Keratinocyte (primary cell): ENCODE results near the gene SCAP. TPM values are rescaled to one million over a fixed set of nuclear protein-coding genes. Genes with fewer than 3 reads are reported as not detected.

ENCODE experiments used
- DNase-seq: peaks from one replicate; pipeline ENCODE4 v3.0.0-alpha.2; 2011; ENCODE audit warnings: low read depth, missing footprints, low spot score
- FAIRE-seq: peaks from 2 replicates; lab custom pipeline; 2011; peaks lifted over from hg19 to GRCh38; lab: Jason Lieb, UNC
- H2AFZ ChIP-seq: 2 replicates; pipeline ENCODE4 v1.6.0; 2012; ENCODE audit warnings: low read length, control low read depth, inconsistent platforms; ENCODE audit not compliant: control insufficient read depth
- H3K27ac ChIP-seq: 2 replicates; pipeline ENCODE4 v1.5.1; 2011; ENCODE audit warnings: low read length; ENCODE audit not compliant: control insufficient read depth, insufficient read depth
- H3K27me3 ChIP-seq: 3 replicates; pipeline ENCODE4 v1.6.0; 2011; ENCODE audit warnings: low read length; ENCODE audit not compliant: control insufficient read depth, insufficient read depth; ENCODE audit errors: extremely low read depth
- H3K36me3 ChIP-seq, 2 experiments: 2 replicates in 1 of 2; 3 replicates in 1 of 2; pipeline ENCODE4 v1.5.1; 2011; ENCODE audit warnings: low read length in 2 of 2, mild to moderate bottlenecking in 1 of 2; ENCODE audit not compliant: control insufficient read depth in 2 of 2, insufficient read depth in 2 of 2; ENCODE audit errors: extremely low read depth in 1 of 2
- H3K4me1 ChIP-seq: 3 replicates; pipeline ENCODE4 v1.5.1; 2011; ENCODE audit warnings: low read length; ENCODE audit not compliant: control insufficient read depth, insufficient read depth; ENCODE audit errors: extremely low read depth
- H3K4me2 ChIP-seq: 3 replicates; pipeline ENCODE4 v1.6.0; 2011; ENCODE audit warnings: low read depth, low read length; ENCODE audit not compliant: control insufficient read depth, insufficient read depth; ENCODE audit errors: extremely low read depth
- H3K4me3 ChIP-seq, 3 experiments: fragments of 200-600 bp in 1 of 3; sonication (generic) in 1 of 3; 2 replicates in 2 of 3; 3 replicates in 1 of 3; pipeline ENCODE4 v1.5.1; 2011 to 2016; ENCODE audit warnings: low read length in 3 of 3, mild to moderate bottlenecking in 3 of 3, control low read depth in 2 of 3, inconsistent platforms in 1 of 3, low read depth in 1 of 3, mixed read lengths in 1 of 3, mixed run types in 1 of 3, moderate library complexity in 1 of 3; ENCODE audit not compliant: control insufficient read depth in 2 of 3, insufficient read depth in 2 of 3; ENCODE audit errors: extremely low read depth in 1 of 3
- H3K79me2 ChIP-seq: 2 replicates; pipeline ENCODE4 v1.6.0; 2012; ENCODE audit warnings: low read length; ENCODE audit not compliant: control insufficient read depth, insufficient read depth
- H3K9ac ChIP-seq: 3 replicates; pipeline ENCODE4 v1.6.0; 2011; ENCODE audit warnings: low read length; ENCODE audit not compliant: control insufficient read depth, insufficient read depth; ENCODE audit errors: extremely low read depth
- H3K9me1 ChIP-seq: 3 replicates; pipeline ENCODE4 v1.6.0; 2011; ENCODE audit warnings: low read length; ENCODE audit not compliant: control insufficient read depth, insufficient read depth; ENCODE audit errors: extremely low read depth
- H3K9me3 ChIP-seq: 2 replicates; pipeline ENCODE4 v1.5.1; 2012; ENCODE audit warnings: low read depth, low read length; ENCODE audit not compliant: control insufficient read depth
- H4K20me1 ChIP-seq: 3 replicates; pipeline ENCODE4 v1.6.0; 2011; ENCODE audit warnings: low read length; ENCODE audit not compliant: control insufficient read depth, insufficient read depth; ENCODE audit errors: extremely low read depth
- EZH2 ChIP-seq: IDR thresholded peaks from one replicate; pipeline ENCODE4 v1.6.1; 2012; ENCODE audit warnings: inconsistent platforms, mild to moderate bottlenecking, low read length, moderate library complexity
- dilution Hi-C: fragments of 300-500 bp; cut with MboI; formaldehyde crosslinking; loops from one replicate; pipeline ENCODE4 v1.7.0; 2020; ENCODE audit warnings: low sequenced_read_pairs; ENCODE audit not compliant: extremely low pct_ligation_motif_present
- polyA plus RNA-seq, 5 experiments: library from polyadenylated mRNA; depleted of rRNA in 3 of 5; stranded (reverse) in 3 of 5; stranded (forward) in 1 of 5; unstranded in 1 of 5; fragments of >200 nt; gene quantifications; 1 replicate in 1 of 5; 2 replicates in 3 of 5; 3 replicates in 1 of 5; pipeline versions ENCODE4 v1.2.1 to v1.2.3, GENCODE V29; 2011 to 2012; ENCODE audit warnings: missing spikeins in 2 of 5, low read depth in 1 of 5, low replicate concordance in 1 of 5
- TF ChIP-seq, protein P1 (sequence below), 3 experiments: IDR thresholded peaks in 1 of 3; conservative IDR thresholded peaks in 1 of 3; optimal IDR thresholded peaks in 1 of 3; 2 replicates in 2 of 3; 3 replicates in 1 of 3; pipeline versions ENCODE3 to v1.5.1; 2011; ENCODE audit warnings: low read length in 3 of 3, mild to moderate bottlenecking in 3 of 3, moderate library complexity in 2 of 3, control low read depth in 1 of 3, inconsistent platforms in 1 of 3; ENCODE audit not compliant: insufficient read depth in 2 of 3; ENCODE audit errors: extremely low read depth in 1 of 3

SCAP gene
- polyA plus RNA-seq, 1 donor (not counting 4 experiments of a cell fraction or from before 2014, with no cell fraction given) = 17.7 TPM

- no peak for TF ChIP-seq EZH2
- TF ChIP-seq, protein P1, sequence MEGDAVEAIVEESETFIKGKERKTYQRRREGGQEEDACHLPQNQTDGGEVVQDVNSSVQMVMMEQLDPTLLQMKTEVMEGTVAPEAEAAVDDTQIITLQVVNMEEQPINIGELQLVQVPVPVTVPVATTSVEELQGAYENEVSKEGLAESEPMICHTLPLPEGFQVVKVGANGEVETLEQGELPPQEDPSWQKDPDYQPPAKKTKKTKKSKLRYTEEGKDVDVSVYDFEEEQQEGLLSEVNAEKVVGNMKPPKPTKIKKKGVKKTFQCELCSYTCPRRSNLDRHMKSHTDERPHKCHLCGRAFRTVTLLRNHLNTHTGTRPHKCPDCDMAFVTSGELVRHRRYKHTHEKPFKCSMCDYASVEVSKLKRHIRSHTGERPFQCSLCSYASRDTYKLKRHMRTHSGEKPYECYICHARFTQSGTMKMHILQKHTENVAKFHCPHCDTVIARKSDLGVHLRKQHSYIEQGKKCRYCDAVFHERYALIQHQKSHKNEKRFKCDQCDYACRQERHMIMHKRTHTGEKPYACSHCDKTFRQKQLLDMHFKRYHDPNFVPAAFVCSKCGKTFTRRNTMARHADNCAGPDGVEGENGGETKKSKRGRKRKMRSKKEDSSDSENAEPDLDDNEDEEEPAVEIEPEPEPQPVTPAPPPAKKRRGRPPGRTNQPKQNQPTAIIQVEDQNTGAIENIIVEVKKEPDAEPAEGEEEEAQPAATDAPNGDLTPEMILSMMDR (optimal IDR thresholded peaks at IDR 0.05 in 1 of 3, IDR thresholded peaks at IDR 0.05 in 1 of 3, conservative IDR thresholded peaks at IDR 0.05 in 1 of 3; ENCODE audit: extremely low read depth in 1 of 3, insufficient read depth in 2 of 3, low read length in 3 of 3) = no peak
- Histone ChIP-seq H3K27me3 (no peaks in the 10 kb centered on the region), H3K27ac (no peak overlapping the region), H3K4me3 (no peak overlapping the region), H3K4me1 (peaks cover 18% of the 10 kb centered on the region), H2AFZ (no peak overlapping the region), H3K9me3 (no peaks in the 10 kb centered on the region), H3K9ac (no peak overlapping the region), H4K20me1 (peaks cover 24% of the 10 kb centered on the region), H3K36me3 (peaks cover 3 to 18% of the 10 kb centered on the region in 2 experiments), H3K4me2 (no peak overlapping the region), H3K79me2 (peaks cover 39% of the 10 kb centered on the region), H3K9me1 (peaks cover 9% of the 10 kb centered on the region)
- dilution Hi-C loops = no loop called here
- FAIRE-seq (no peak), DNase-seq (no peak)
These were observed 76.7 kb downstream of the SCAP start for GRCh38 chr3:47399016-47399415.

- H3K27me3 ChIP-seq = no peaks in the 10 kb centered on the region
- H2AFZ ChIP-seq = no peak overlapping the region
- no peak overlapping the region for H3K4me3 ChIP-seq
- H3K27ac ChIP-seq = no peak overlapping the region
- DNase-seq (no peak), FAIRE-seq (no peak)
- H4K20me1 ChIP-seq = peaks cover 24% of the 10 kb centered on the region
- no peaks in the 10 kb centered on the region for H3K9me3 ChIP-seq
- peaks cover 10% of the 10 kb centered on the region for H3K9me1 ChIP-seq
- peaks cover 42% of the 10 kb centered on the region for H3K79me2 ChIP-seq
- dilution Hi-C loops = no loop called here
- TF ChIP-seq, protein P1 (optimal IDR thresholded peaks at IDR 0.05 in 1 of 3, IDR thresholded peaks at IDR 0.05 in 1 of 3, conservative IDR thresholded peaks at IDR 0.05 in 1 of 3; ENCODE audit: extremely low read depth in 1 of 3, insufficient read depth in 2 of 3, low read length in 3 of 3) = no peak
- TF ChIP-seq EZH2 = no peak
- no peak overlapping the region for H3K9ac ChIP-seq
- peaks cover 3 to 18% of the 10 kb centered on the region in 2 experiments for H3K36me3 ChIP-seq
- peaks cover 19% of the 10 kb centered on the region for H3K4me1 ChIP-seq
- H3K4me2 ChIP-seq = no peak overlapping the region
These were observed 77.5 kb downstream of the SCAP start for GRCh38 chr3:47398228-47398627.
